Natural killer cell (primary cell): Measurements from ENCODE around the gene CEP250. TPM values are rescaled to one million over a fixed set of nuclear protein-coding genes. Genes with fewer than 3 reads are reported as not detected.

ENCODE experiments used
- ATAC-seq, 3 donors: fragments of 150-1000 bp in 2 of 3; fragments of 200-7000 bp in 1 of 3; cut with Tn5 transposase; 1 replicate in 1 of 3; 2 replicates in 2 of 3; pipeline ENCODE4 v1.10.0; 2021; ENCODE audit warnings: mild to moderate bottlenecking in 2 of 3, moderate library complexity in 2 of 3
- DNase-seq, 2 donors: peaks; one replicate each; pipeline versions ENCODE4 v3.0.0 to v3.0.0-alpha.2; 2013 to 2021; ENCODE audit warnings: mixed read lengths in 1 of 2
- H3K27ac ChIP-seq: one replicate; pipeline ENCODE4 v1.5.1; 2013; ENCODE audit warnings: mild to moderate bottlenecking, low read length
- H3K27me3 ChIP-seq: one replicate; pipeline ENCODE4 v1.6.1; 2013; ENCODE audit warnings: low read length; ENCODE audit not compliant: control insufficient read depth, insufficient read depth
- H3K36me3 ChIP-seq: one replicate; pipeline ENCODE4 v1.6.1; 2013; ENCODE audit warnings: low read length; ENCODE audit not compliant: control insufficient read depth, insufficient read depth
- H3K4me1 ChIP-seq: one replicate; pipeline ENCODE4 v1.6.1; 2013; ENCODE audit warnings: low read length; ENCODE audit not compliant: control insufficient read depth, insufficient read depth
- H3K4me3 ChIP-seq: one replicate; pipeline ENCODE4 v1.5.1; 2013; ENCODE audit warnings: low read length
- H3K9me3 ChIP-seq: one replicate; pipeline ENCODE4 v1.6.1; 2013; ENCODE audit warnings: low read length; ENCODE audit not compliant: control insufficient read depth, insufficient read depth
- H3K27ac Mint-ChIP-seq, 2 donors: one replicate each; pipeline ENCODE4 v1.8.0; 2022; ENCODE audit warnings: mild to moderate bottlenecking in 2 of 2, mixed read lengths in 2 of 2, moderate library complexity in 1 of 2
- H3K27me3 Mint-ChIP-seq, 2 donors: one replicate each; pipeline ENCODE4 v1.8.0; 2022; ENCODE audit warnings: low read depth in 2 of 2, mixed read lengths in 2 of 2
- H3K36me3 Mint-ChIP-seq: one replicate; pipeline ENCODE4 v1.8.0; 2022; ENCODE audit warnings: mixed read lengths
- H3K4me1 Mint-ChIP-seq, 2 donors: one replicate each; pipeline ENCODE4 v1.8.0; 2022; ENCODE audit warnings: mixed read lengths in 2 of 2
- H3K4me3 Mint-ChIP-seq: one replicate; pipeline ENCODE4 v1.8.0; 2022; ENCODE audit warnings: mild to moderate bottlenecking, moderate library complexity, mixed read lengths
- H3K9me3 Mint-ChIP-seq, 2 donors: one replicate each; pipeline ENCODE4 v1.8.0; 2022; ENCODE audit warnings: mixed read lengths in 2 of 2
- CTCF ChIP-seq: fragments of 200-600 bp; IDR thresholded peaks from one replicate; pipeline ENCODE4 v1.8.0; 2022; ENCODE audit warnings: antibody characterized with exemption
- WGBS: methylation state at CpG from one replicate; pipeline ENCODE4 v1.1.7; 2013; ENCODE audit warnings: missing lambda C conversion rate; ENCODE audit not compliant: insufficient coverage; 5-methylcytosine and 5-hydroxymethylcytosine counted together
- intact Hi-C: fragments of 100-400 bp; cut with micrococcal nuclease; formaldehyde crosslinking; loops from one replicate; pipeline ENCODE4 v1.14.2; 2022
- total RNA-seq, 4 donors: library from RNA; stranded (reverse); fragments of 120-200 nt in 1 of 4; gene quantifications; one replicate each; pipeline versions ENCODE4 v1.2.3 to v1.2.4, GENCODE V29; 2013 to 2022

The CEP250 gene
- total RNA-seq, 3 donors from 2014 or later (not counting 1 experiment from before 2014, with no cell fraction given), result 61.5 to 91.8 (median 80.8) TPM

DNA sequence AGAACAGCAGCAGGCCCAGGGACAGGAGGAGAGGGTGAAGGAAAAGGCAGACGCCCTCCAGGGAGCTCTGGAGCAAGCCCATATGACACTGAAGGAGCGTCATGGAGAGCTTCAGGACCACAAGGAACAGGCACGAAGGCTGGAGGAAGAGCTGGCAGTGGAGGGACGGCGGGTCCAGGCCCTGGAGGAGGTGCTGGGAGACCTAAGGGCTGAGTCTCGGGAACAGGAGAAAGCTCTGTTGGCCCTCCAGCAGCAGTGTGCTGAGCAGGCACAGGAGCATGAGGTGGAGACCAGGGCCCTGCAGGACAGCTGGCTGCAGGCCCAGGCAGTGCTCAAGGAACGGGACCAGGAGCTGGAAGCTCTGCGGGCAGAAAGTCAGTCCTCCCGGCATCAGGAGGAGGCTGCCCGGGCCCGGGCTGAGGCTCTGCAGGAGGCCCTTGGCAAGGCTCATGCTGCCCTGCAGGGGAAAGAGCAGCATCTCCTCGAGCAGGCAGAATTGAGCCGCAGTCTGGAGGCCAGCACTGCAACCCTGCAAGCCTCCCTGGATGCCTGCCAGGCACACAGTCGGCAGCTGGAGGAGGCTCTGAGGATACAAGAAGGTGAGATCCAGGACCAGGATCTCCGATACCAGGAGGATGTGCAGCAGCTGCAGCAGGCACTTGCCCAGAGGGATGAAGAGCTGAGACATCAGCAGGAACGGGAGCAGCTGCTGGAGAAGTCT is 48.6 kb downstream of the CEP250 start:
- Mint-ChIP-seq H3K4me3 (no peak overlapping the region), H3K27me3 (no peaks in the 10 kb centered on the region), H3K27ac (peak overlapping the region; percentile 71 to 74), H3K4me1 (peaks cover 66% of the 10 kb centered on the region in 2 donors), H3K9me3 (no peaks in the 10 kb centered on the region), H3K36me3 (peaks cover 36% of the 10 kb centered on the region)
- no peak for DNase-seq
- Histone ChIP-seq H3K36me3 (peaks cover 93% of the 10 kb centered on the region), H3K27ac (no peak overlapping the region), H3K4me3 (no peak overlapping the region), H3K9me3 (no peaks in the 10 kb centered on the region), H3K4me1 (peaks cover 21% of the 10 kb centered on the region), H3K27me3 (no peaks in the 10 kb centered on the region)
- TF ChIP-seq CTCF, result no peak
- WGBS, result 96% methylated on average over 16 of the region's 16 CpGs
- no peak for ATAC-seq
- intact Hi-C loops, result no loop called here

DNA sequence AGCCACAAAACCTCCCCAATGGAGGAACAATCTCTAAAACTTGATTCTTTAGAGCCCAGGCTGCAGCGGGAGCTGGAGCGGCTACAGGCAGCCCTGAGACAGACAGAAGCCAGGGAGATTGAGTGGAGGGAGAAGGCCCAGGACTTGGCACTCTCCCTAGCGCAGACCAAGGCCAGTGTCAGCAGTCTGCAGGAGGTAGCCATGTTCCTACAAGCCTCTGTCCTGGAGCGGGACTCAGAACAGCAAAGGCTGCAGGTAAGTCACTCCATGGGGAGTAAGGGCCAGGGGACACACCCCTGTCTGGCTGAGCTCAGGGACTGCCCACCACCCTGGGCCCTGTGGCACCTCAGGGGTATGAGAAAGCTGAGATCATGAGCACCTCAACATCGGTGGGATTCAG is 49.4 kb downstream of the CEP250 start:
- Mint-ChIP-seq H3K9me3 (no peaks in the 10 kb centered on the region), H3K4me1 (peaks cover 60% of the 10 kb centered on the region in 2 donors), H3K27ac (peak overlapping the region; percentile 30 to 74), H3K4me3 (no peak overlapping the region), H3K27me3 (no peaks in the 10 kb centered on the region), H3K36me3 (peaks cover 29% of the 10 kb centered on the region)
- ATAC-seq (no peak), DNase-seq (no peak)
- TF ChIP-seq CTCF, result no peak
- Histone ChIP-seq H3K4me1 (peaks cover 21% of the 10 kb centered on the region), H3K4me3 (no peak overlapping the region), H3K9me3 (no peaks in the 10 kb centered on the region), H3K36me3 (peaks cover 93% of the 10 kb centered on the region), H3K27me3 (no peaks in the 10 kb centered on the region), H3K27ac (no peak overlapping the region)
- intact Hi-C loops, result no loop called here
- whole genome bisulfite sequencing, result 100% methylated on average over 5 of the region's 5 CpGs

DNA sequence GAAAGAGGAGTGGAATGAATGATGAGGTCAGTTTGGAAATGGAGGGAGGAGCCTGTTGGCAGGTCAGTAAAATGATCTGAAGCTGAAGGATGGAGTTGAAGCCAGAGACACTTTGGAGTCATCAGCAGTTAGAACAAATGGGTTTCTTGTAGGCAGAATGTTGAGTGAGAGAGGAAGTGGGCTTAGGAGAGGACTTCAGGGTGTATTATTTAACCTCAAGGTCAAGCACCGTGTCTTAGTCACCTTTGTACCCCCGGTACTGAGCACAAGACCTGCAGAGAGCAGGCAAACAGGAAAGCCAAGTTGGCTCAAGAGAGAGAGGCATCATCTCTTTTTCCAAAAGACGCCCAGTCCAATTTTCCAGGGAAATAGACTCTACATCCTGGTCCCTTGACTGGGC is 50.8 kb downstream of the CEP250 start:
- H3K27me3 ChIP-seq, result no peaks in the 10 kb centered on the region
- Mint-ChIP-seq H3K27ac (peak overlapping the region; percentile 30 to 74), H3K27me3 (no peaks in the 10 kb centered on the region), H3K9me3 (no peaks in the 10 kb centered on the region), H3K4me3 (no peak overlapping the region), H3K4me1 (peaks cover 51 to 55% of the 10 kb centered on the region in 2 donors), H3K36me3 (peaks cover 20% of the 10 kb centered on the region)
- intact Hi-C loops, result no loop called here
- peaks cover 21% of the 10 kb centered on the region for H3K4me1 ChIP-seq
- ATAC-seq, result no peak
- H3K9me3 ChIP-seq, result no peaks in the 10 kb centered on the region
- TF ChIP-seq CTCF, result no peak
- peaks cover 90% of the 10 kb centered on the region for H3K36me3 ChIP-seq
- H3K27ac ChIP-seq, result no peak overlapping the region
- no peak for DNase-seq
- H3K4me3 ChIP-seq, result no peak overlapping the region
- 62% methylated on average over 3 of the region's 3 CpGs for WGBS
